Brain microvascular endothelial cell (primary cell): Measurements from ENCODE around the gene PRIM1.
A peak's percentile ranks its signal among the peaks of the same experiment; 100 is the strongest.

Source experiments
- DNase-seq: peaks from one replicate; pipeline ENCODE4 v3.0.0-alpha.2; 2020
- H3K27ac ChIP-seq: fragments of 250-450 bp; sonication (Bioruptor Pico); 2 replicates; pipeline ENCODE4 v1.5.1; 2020; ENCODE audit warnings: mild to moderate bottlenecking, moderate library complexity
- H3K27me3 ChIP-seq: fragments of 250-450 bp; sonication (Bioruptor Pico); replicated peaks from 2 replicates; pipeline ENCODE4 v1.5.1; 2020; ENCODE audit warnings: mild to moderate bottlenecking
- H3K36me3 ChIP-seq: fragments of 250-450 bp; sonication (Bioruptor Pico); replicated peaks from 2 replicates; pipeline ENCODE4 v1.5.1; 2020; ENCODE audit warnings: mild to moderate bottlenecking
- H3K4me3 ChIP-seq: 2 replicates; pipeline ENCODE4 v1.5.1; 2011; ENCODE audit warnings: low read depth, mild to moderate bottlenecking, control low read depth, low read length, moderate library complexity
- in situ Hi-C: cut with HindIII; loops from 2 replicates; pipeline ENCODE4 v1.10.0; 2017; ENCODE audit warnings: low sequenced_read_pairs, low pct_ligation_motif_present
- TF ChIP-seq, protein P1 (sequence below): IDR thresholded peaks from 2 replicates; pipeline ENCODE4 v1.5.1; 2011; ENCODE audit warnings: low read depth, mild to moderate bottlenecking, moderate library complexity, low read length, control low read depth, inconsistent platforms; ENCODE audit errors: missing control alignments

The PRIM1 gene

DNA sequence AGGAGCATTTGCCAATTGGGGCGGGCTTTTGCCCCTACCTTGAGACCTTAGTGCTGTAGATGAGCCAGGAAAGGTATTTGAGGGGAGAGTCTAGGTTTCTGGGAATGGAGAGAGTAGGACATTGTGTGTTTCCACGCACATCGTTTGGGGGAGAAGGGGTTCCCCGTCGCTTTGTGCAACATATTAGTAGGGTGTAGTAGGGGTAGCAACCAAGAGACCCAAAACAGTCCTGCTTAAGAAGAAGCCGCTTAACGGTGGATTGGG lies 63.3 kb downstream of the PRIM1 start:
- in situ Hi-C loops = no loop called here

DNA sequence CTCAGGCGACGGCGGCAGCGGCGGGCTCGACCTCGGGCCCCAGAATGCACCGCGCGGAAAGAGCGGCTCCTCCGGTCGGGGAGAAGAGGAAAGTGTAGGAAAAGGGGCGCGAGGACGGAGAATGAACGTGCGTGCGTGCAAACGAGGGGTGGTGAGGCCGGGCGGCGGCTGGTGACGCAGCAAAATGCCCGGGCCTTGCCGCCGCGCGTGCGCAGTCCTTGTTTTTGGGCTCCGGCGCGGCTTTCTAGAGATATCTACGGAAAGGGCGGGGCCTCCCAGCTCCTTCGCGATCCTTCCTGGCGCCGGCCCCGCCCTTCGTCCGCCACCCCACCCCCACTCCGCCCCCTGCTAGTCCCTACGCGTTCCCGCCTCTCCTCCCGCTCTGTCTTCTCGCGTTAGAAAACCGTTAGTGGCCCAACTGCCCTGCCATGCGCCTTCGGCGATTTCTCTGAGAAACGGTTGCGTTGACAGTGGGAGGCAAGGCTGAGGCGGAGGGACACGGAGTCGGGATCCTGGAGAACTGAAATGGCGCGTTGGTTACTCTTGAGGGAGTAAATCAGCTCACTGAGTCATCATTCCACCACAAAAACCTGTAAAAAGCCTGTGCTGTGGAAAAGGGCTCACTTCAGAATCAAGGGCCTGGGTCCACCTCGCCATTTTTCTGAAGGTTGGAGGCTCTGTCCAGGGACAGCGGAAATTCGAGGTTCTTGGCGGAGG lies 63.8 kb downstream of the PRIM1 start, which contains the start of gene PTGES3:
Gene PTGES3, minus strand, starts transcription at position 156 of the 717 bp plus-strand sequence. CDS start 285 bp downstream, outside the sequence.
- DNase-seq = peak; percentile 97
- Histone ChIP-seq H3K4me3 (peak within 1 kb of the TSS; percentile 99), H3K36me3 (no peaks in the 10 kb centered on the region), H3K27me3 (no peaks in the 10 kb centered on the region), H3K27ac (peak within 1 kb of the TSS; percentile 92)
- TF ChIP-seq, protein P1, sequence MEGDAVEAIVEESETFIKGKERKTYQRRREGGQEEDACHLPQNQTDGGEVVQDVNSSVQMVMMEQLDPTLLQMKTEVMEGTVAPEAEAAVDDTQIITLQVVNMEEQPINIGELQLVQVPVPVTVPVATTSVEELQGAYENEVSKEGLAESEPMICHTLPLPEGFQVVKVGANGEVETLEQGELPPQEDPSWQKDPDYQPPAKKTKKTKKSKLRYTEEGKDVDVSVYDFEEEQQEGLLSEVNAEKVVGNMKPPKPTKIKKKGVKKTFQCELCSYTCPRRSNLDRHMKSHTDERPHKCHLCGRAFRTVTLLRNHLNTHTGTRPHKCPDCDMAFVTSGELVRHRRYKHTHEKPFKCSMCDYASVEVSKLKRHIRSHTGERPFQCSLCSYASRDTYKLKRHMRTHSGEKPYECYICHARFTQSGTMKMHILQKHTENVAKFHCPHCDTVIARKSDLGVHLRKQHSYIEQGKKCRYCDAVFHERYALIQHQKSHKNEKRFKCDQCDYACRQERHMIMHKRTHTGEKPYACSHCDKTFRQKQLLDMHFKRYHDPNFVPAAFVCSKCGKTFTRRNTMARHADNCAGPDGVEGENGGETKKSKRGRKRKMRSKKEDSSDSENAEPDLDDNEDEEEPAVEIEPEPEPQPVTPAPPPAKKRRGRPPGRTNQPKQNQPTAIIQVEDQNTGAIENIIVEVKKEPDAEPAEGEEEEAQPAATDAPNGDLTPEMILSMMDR = no peak
- in situ Hi-C loops = no loop called here

More for the DNA sequence above, 63.3 kb downstream of the PRIM1 start:
- Histone ChIP-seq H3K27me3 (no peaks in the 10 kb centered on the region), H3K4me3 (peak overlapping the region; percentile 62), H3K27ac (peak overlapping the region; percentile 92), H3K36me3 (no peaks in the 10 kb centered on the region)
- DNase-seq = no peak
- TF ChIP-seq, protein P1 = no peak

DNA sequence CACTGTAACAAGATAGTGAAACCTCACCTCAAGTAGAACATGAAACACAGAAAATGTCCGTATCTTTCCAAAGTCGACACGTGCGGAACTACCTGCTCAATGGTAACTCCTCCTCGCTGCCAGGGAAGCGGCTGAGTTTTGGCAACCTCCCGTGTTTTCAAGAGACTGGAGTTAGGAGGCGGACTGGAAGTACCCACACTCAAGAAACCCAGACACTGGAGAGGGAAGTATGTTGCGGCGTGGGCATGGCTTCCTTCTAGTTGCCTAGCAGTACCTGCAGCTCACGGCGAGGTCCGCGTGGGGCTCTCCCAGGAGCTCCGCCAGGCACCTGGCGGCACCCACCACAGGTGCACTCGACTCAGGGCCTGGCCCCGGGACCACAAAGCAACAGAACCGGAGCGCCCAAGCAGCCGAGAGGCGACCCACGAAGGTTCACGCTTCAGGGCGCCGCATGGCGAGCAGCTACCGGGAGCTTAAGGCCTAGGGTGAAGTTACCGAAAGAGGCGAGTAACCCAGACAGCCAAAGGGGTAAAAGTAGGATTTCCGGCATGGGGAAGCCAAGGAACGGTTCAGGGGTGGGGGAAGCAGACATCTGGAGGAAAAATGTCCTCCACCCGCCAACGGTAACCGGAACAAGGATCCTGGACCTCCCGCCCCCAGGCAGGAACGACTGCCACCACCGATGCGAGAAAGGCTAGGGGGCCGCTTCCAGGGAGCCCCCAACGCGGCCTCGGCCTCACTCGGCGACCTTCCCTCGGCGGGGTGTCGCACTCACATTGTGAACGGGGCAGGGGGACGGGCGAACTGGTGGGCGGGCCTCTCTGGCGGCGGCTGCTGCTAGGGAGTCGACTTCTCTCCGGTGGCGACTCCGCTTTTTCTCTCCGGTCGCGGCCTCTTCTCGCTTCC lies 64.6 kb downstream of the PRIM1 start:
- TF ChIP-seq, protein P1 = no peak

DNA sequence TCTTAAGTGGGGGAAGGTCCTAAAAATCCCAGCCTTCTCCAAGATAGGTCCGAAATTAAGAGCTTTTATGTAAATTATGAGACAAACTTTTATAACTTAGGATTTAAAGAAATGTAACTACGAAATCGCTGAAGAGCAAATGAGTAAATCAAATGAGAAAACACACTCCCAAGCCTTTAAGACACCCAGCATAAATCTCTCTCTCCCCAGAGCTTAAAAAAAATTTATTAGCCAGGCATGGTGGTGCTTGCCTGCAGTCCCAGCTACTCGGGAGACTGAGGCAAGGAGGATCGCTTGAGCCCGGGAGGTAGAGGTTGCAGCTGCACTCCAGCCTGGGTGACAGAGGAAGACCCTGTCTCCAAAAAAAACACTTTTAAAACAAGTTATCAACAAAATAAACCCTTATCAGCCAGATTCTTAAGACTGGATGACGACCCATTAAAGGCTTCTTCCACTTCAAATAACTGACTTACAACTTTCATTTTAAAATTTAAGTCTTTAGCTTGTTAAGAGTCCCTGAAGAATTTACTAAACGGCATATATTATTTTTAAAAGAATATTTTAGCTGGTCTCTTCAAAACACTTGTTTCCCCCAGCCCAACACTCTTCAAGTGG lies 67.3 kb downstream of the PRIM1 start:
- Histone ChIP-seq H3K27ac (peak overlapping the region; percentile 5), H3K27me3 (no peaks in the 10 kb centered on the region), H3K4me3 (peak overlapping the region; percentile 17), H3K36me3 (peaks cover 5% of the 10 kb centered on the region)
- no peak for DNase-seq
- TF ChIP-seq, protein P1 = no peak
- in situ Hi-C loops = no loop called here

More for the DNA sequence above, 64.6 kb downstream of the PRIM1 start:
- Histone ChIP-seq H3K27ac (peak overlapping the region; percentile 92), H3K36me3 (no peaks in the 10 kb centered on the region), H3K4me3 (peak overlapping the region; percentile 99), H3K27me3 (no peaks in the 10 kb centered on the region)
- DNase-seq = no peak
- in situ Hi-C loops = no loop called here

DNA sequence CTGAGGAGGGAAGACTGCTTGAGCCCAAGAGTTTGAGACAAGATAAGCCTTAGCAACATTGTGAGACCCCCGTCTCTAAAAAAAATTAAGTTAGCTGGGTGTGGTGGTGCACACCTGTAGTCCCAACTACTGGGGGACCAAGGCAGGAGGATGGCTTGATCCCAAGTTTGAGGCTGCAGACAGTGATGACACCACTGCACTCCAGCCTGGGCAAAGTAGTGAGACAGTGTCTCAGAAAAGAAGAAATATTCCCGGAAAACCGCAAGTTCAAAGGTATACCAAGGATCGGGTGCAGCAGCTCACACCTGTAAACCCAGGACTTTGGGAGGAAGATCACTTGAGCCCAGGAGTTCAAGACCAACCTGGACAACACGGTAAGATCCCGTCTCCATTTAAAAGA lies 69.8 kb downstream of the PRIM1 start:
- in situ Hi-C loops = no loop called here
- no peak for DNase-seq
- H3K27ac ChIP-seq = no peak overlapping the region

More for the DNA sequence above, 69.8 kb downstream of the PRIM1 start:
- H3K27me3 ChIP-seq = no peaks in the 10 kb centered on the region
- peaks cover 8% of the 10 kb centered on the region for H3K36me3 ChIP-seq
- TF ChIP-seq, protein P1 = no peak
- H3K4me3 ChIP-seq = no peak overlapping the region
